ENCODE measurements around the gene AZI2.

- TF ChIP-seq FOXM1 (IDR thresholded peaks at IDR 0.05; ENCODE audit: low read depth) (no peak), CTCF (IDR thresholded peaks at IDR 0.05) (no peak), TAF1 (IDR thresholded peaks at IDR 0.05; ENCODE audit: borderline replicate concordance, low read depth, low read length) (no peak), SIN3A (IDR thresholded peaks at IDR 0.05; ENCODE audit: borderline replicate concordance, low read depth, low read length) (no peak), TEAD4 (IDR thresholded peaks at IDR 0.05; ENCODE audit: borderline replicate concordance, insufficient read depth) (no peak), YY1 (IDR thresholded peaks at IDR 0.05; ENCODE audit: low read depth) (no peak), EP300 (IDR thresholded peaks at IDR 0.05; ENCODE audit: borderline replicate concordance in 1 of 2, low read depth in 1 of 2, low read length in 1 of 2) (no peak), USF1 (IDR thresholded peaks at IDR 0.05; ENCODE audit: borderline replicate concordance, low read depth) (no peak), EZH2phosphoT487 (IDR thresholded peaks at IDR 0.05; ENCODE audit: borderline replicate concordance, low read depth) (no peak), RFX5 (IDR thresholded peaks at IDR 0.05; ENCODE audit: low read length) (no peak), GABPA (IDR thresholded peaks at IDR 0.05; ENCODE audit: low read depth) (no peak), REST (IDR thresholded peaks at IDR 0.05; ENCODE audit: low read depth, low read length) (no peak)
Observed at GRCh38 chr3:28343144-28343543, 5.5 kb downstream of the AZI2 start.

All from SK-N-SH (cell line).